Uterus (tissue), 2 donors: ENCODE results near the gene C14orf119.

ENCODE experiments used
- CTCF ChIP-seq, 4 experiments: fragments of 200-600 bp in 2 of 4; fragments of 450-650 bp in 2 of 4; sonication (generic) in 2 of 4; IDR thresholded peaks; one replicate each; pipeline ENCODE4 v1.5.1; 2016 to 2019; ENCODE audit warnings: antibody characterized with exemption in 4 of 4, mild to moderate bottlenecking in 2 of 4, moderate library complexity in 1 of 4
- POLR2A ChIP-seq, 2 donors: fragments of 450-650 bp; IDR thresholded peaks; one replicate each; pipeline ENCODE4 v1.6.1; 2016; ENCODE audit warnings: antibody characterized with exemption in 2 of 2, mild to moderate bottlenecking in 1 of 2, moderate library complexity in 1 of 2

GRCh38 chr14:23097786-23098185 is 2.5 kb downstream of the C14orf119 start:
- TF ChIP-seq POLR2A (IDR thresholded peaks at IDR 0.05) (no peak), CTCF (IDR thresholded peaks at IDR 0.05) (no peak)
